ENCODE results near the gene CUBN.

The CUBN gene

DNA sequence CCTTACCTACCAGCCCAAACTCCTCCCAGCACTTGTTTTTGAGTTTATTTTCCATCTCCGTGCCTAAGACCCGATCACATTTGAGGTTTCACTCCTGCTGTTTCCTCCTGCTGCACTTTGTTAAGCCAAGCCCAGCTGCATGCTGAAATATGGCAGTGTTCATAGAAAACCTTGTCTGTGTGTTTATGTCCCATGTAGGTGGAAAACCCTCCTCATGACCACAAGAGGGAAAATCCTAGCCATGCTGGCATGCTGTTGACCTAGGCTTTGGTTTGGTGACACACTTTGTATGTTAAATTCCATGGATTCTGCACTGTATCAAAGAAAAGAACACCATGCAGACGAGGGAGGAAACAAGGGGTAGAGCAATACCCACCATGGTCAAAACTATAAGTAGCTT is 154.4 kb downstream of the CUBN start:
- DNase-seq: no peak

DNA sequence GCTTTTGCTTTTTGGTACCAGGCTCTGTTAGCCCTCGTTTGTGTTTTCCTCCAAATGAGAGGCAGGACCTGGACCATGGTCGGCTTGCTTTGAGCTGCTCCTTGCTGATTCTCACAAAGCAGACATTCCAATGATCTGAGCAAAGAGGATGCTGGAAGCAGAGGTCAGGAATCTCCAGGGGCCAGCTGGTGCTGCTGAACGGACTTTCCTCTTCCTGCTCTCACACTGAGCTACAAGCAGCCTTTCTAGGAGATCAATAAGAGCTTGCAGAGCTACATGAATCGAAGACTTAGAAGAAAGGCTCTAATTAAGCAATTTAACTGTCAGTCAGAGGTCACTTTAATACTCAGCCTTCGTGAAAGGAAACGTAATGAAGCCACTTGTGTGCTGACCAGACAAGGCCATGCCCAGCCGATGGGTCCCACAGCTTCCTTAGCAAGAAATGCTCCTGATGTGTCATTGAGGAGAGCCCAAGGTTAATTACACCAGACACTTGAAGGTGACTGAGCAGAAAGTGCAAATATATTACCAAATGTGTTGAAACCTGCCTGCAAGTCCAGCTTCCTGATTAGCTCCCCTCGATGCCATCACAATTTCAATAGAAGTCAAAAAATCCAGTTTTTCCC is 161.1 kb downstream of the CUBN start:
- DNase-seq: no peak

DNA sequence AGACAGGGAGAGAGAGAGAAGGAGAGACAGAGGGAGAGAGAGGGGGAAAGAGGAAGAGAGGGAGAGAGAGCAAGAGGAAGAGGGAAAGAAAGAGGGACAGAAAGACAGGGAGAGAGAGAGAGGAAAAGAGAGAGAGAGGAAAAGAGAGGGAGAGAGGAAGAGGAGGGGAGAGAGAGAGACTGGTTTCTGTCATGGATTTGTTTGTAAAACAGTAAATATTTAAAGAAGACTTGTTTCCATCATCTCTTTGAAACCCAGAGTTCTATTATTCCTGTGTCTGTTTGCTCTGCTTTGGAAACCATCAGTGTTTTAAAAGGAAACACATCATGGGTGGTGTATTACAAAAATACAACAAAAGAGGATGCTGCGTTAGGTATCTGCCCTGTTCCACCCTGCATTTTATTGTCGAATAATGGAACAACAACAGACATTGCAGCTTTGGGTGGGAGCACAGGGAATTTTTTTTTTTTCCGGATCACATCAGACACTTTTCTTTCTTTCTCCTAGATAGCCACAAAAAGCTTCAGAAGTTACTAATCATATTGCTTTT is 161.7 kb downstream of the CUBN start:
- DNase-seq: no peak

DNA sequence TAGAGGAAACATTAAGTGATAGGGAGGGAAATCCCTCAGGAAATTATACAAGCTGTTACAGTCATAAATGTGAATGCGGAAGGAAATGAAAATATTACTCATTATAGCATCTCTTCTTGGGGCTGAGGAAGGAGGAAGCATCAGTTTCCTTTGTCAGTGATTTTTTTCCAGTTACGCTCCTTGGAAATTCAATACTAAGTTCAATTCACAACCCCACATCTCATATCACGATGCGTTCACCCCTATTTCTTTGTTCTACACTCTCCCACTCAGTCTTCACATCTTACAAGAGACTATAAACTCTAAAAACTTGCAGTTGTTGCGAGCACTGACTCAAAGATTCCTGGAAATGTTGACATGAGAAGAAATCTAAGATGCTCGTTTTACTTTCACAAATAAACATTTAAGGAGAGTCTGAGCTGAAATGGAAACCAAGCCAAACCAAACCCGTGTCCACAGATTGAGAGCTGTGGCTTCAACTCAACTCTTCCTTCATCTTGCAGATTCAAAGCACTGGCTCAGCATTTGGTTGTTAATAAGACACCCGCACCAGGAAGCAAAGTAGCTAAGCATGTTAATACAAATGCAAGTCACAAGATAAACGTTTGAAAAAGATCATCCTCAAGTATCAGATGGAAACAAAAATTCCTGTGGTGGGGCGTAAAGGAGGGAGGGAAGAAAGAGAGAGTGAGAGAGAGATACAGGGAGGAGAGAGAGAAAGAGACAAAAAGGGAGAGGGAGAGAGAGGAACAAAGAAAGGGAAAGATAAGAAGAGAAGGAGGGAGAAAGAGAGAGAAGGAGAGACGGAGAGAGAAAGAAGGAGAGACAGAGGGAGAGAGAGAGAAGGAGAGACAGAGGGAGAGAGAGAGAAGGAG is 162.4 kb downstream of the CUBN start:
- DNase-seq: no peak

DNA sequence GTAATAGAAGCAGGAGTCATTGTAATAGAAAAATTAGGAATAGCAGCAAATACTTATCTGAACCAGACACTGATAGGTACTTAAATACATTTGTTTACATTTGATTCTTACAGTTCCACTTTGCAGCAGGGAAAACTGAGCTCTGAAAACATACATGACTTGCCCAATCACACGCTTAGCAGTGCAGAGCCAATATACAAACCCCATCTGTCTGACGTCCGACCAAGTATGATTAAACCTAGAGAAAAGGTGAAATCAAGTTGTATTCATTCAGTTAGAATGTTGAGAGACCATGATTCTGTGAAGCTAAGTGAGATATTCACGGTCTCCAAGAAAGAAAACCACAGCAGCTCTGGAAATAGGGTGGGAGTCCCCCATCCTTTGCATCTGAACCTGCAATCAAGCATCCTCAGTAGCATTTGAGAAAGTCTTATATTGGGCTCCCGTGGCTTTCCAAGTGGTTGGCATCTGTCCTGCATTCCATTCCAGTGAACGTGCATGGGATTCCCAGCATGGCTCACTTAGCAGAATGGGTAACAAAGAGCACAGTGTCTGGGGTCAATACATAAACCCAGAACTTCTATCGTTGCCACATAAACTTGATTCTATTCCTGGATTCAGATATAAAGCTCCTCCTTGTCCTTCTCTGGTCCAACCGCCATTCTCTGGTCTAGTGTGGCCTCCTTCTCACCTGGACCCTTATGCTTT is 163.7 kb downstream of the CUBN start:
- DNase-seq: no peak

- DNase-seq: no peak
Measured at GRCh38 chr10:16965344-16965616, 164.3 kb downstream of the CUBN start.

DNA sequence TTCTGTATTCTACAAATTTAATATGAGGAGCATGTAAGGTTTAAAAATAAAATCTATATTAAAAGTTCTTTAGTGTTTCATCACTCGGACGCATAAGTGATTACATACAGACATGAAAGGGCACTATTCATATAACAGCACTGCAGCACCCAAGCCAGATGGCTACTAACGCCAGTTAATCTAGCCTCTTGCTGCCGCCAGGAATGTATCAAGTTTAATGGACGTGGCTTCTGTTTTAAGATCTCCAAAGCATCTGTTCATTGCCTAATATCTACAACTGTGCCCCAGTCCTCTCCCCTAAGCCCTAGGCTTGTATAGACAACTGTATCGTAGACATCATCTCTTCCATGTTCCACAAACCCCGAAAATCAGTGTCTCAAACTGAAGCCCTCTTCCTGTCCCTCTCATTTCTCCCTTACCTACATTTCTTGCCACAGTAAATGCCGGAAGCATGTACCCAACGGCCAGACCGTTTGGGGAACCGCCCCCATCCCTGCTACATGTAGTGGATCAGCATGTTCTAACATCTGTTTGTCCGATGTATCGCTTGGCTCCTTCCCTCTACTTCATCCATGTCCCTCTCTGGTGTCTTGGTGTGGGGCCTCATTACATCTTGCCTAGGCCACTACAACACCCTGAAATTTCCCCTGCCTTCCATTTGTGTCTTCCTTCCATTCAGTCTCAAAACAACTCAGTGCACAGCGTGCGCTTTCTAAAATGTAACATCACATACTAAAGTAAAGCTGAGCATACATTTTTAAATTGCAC is 164.9 kb downstream of the CUBN start:
- DNase-seq: no peak

- no peak for DNase-seq
Measured at GRCh38 chr10:16960551-16960950, 169.1 kb downstream of the CUBN start.

DNA sequence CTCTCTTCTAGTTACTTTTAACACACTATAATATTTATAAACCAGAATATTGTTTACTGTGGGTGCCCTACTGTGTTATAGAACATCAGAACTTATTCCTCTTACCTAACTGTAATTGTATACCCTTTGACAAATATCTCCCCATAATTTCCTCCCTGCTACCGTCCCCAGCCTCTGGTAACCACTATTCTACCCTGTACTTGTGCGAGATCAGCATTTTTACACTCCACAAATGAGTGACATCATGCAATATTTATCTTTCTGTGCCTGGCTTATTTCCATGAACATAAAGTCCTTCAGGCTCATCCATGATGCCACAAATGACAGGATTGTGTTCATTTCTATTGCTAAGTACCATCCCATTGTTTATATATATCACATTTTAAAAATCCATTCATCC is 172.6 kb downstream of the CUBN start:
- DNase-seq: no peak

DNA sequence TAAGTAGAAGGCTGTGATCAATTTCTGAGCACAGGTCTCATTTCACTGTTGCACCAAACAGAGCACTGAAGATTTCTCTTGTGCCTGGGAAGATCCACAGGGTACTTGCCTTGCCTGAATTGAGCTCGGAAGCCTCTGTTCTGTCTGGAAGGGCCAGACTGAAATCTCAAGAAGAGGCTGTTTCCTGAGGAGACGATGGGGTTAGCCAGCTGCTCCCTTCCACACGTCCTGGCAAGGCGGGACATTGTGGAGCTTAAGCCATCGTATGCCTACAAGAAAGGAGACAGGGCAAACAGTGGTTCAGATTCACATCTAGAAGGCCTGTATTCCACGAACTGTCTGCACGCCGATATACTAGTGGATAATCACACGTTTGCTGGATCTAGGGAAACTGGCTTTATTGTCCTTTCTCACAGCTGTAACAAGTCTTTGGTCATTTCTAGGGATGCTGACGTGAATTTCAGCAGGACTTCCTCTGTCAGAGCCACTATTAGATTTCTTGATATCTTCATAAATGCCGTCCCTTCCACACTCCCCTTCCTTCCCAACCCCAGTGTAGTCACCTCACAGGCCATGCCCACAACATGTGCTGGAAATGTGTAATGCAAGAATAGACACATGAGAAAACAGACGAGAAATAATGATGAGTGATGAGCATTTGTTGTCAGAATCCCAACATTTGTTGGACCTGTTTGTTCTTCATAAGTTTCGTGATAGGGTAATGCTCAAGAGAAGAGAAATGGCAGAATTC is 175.2 kb downstream of the CUBN start:
- DNase-seq: no peak

- no peak for DNase-seq
Measured at GRCh38 chr10:16953270-16953669, 176.3 kb downstream of the CUBN start.

GRCh38 chr10:16952610-16953009 is 177.0 kb downstream of the CUBN start:
- no peak for DNase-seq

DNA sequence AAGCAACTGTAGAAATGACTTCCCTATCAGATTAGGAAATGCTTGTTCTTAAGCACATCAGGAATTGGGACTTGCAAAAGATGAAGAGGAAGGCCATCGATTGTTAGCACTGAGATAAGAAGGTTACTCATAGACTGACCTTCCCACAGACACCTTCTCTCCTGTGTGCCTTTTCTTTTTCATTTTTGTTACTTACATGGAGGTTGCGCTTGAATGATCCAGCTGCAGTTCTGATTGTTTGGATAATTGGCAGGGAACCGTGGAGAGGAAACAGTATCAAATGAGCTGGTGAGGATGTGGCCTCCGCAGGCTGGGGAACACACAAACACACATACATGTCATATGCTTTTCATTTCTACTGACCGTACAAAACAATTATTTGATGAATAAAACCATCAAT is 177.5 kb downstream of the CUBN start:
- DNase-seq: no peak

GRCh38 chr10:16950656-16951601 is 178.7 kb downstream of the CUBN start:
- no peak for DNase-seq

DNA sequence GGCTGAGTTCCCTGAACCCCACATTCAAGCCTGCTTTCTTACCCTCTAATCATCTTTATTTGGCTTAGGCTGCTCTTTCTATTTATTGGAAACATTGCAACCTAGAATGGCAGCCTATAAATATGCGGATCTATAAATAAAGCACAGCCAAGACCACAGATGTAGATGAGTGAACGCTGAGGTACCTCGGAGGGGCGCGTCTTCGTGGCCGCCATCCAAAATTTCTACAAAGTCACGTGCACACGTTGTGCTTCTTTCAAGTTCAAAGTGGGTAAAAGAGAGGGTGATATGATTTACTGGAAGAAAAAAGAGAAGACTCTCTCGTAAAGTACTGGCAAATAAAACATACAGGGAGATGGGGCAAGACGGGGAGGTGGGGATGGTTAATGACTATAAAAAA is 179.8 kb downstream of the CUBN start:
- no peak for DNase-seq

GRCh38 chr10:16948361-16948760 is 181.2 kb downstream of the CUBN start:
- no peak for DNase-seq

GRCh38 chr10:16947069-16947468 is 182.5 kb downstream of the CUBN start:
- DNase-seq: no peak

DNA sequence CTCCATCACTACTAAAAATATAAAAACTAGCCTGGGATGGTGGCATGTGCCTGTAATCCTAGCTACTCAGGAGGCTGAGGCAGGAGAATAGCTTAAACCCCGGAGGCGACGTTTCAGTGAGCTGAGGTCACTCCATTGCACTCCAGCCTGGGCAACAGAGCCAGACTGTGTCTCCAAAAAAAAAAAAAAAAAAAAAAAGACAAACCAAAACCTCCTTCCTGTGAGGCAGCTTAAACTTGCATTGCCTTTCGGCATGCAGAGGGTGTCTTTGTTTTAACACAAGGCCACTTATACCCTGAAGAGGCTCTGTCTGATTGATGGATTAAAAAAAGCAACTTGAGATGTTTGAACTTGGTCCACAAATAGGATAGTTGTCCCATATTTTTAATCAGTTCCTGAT is 184.0 kb downstream of the CUBN start:
- DNase-seq: no peak

DNA sequence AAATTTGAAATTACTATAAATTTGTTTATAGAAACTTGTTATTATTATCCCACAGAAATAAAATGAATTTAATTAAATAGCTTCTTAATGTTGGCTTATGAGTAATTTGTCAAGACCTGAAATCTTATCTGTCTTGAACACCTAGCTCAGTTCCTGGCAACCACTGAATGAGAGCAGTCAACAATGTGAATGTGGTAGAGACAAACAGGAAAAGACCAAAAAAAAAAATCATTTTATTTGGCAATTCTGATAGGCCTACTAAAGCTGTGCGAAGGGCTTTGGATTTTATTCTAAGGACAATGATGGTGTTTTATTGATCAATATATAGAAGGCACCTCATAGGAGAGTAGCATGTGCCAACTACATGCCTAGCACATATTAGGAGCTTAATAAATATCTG is 184.6 kb downstream of the CUBN start:
- no peak for DNase-seq

DNA sequence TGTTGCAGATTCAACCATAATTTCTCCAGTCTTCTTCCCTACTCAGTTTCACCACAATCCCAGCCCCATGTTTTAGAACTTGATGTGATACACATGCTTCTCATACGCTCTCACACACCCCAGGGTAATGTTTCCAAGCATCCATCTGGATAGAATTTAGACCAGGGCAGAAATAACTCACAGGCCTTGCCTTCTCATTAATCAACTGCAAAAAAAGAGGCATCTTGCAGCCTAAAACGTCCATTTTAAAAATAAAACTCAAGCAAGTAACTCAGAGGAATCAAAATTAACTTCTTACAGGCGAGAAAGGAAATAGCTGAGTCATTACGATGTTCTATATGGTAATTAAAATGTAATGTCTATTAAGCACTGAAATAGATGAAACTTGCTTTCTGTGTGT is 185.2 kb downstream of the CUBN start:
- no peak for DNase-seq

All from NCI-H2171 (cell line).